Duodenal mucosa (tissue), 2 donors: ENCODE data around the gene DHRS4.
A peak's percentile ranks its signal among the peaks of the same experiment; 100 is the strongest.
"Not testable (repeated sequence)": the region's sequence is repeated elsewhere in the genome, so short reads cannot be mapped to it uniquely, and the experiment has no call there.

Source experiments
- H3K27ac ChIP-seq: one replicate; pipeline ENCODE4 v1.7.0; 2013; ENCODE audit warnings: low read depth, low read length
- H3K27me3 ChIP-seq, 2 donors: one replicate each; pipeline ENCODE4 v1.7.0; 2013; ENCODE audit warnings: low read length in 2 of 2, control low read depth in 1 of 2; ENCODE audit not compliant: insufficient read depth in 2 of 2, control insufficient read depth in 1 of 2
- H3K36me3 ChIP-seq, 2 donors: one replicate each; pipeline ENCODE4 v1.7.0; 2013; ENCODE audit warnings: low read length in 2 of 2, control low read depth in 1 of 2; ENCODE audit not compliant: insufficient read depth in 2 of 2, control insufficient read depth in 1 of 2
- H3K4me1 ChIP-seq, 2 donors: one replicate each; pipeline ENCODE4 v1.7.0; 2013; ENCODE audit warnings: low read length in 2 of 2, control low read depth in 1 of 2; ENCODE audit not compliant: insufficient read depth in 2 of 2, control insufficient read depth in 1 of 2
- H3K4me3 ChIP-seq, 2 donors: one replicate each; pipeline ENCODE4 v1.7.0; 2013; ENCODE audit warnings: low read length in 2 of 2, low read depth in 1 of 2
- H3K9ac ChIP-seq, 2 donors: one replicate each; pipeline ENCODE4 v1.7.0; 2013; ENCODE audit warnings: low read length in 2 of 2, low read depth in 1 of 2
- H3K9me3 ChIP-seq, 2 donors: one replicate each; pipeline ENCODE4 v1.7.0; 2013; ENCODE audit warnings: low read length in 2 of 2, control low read depth in 1 of 2; ENCODE audit not compliant: control insufficient read depth in 1 of 2

Gene DHRS4

GRCh38 chr14:23981951-23982813, 28.6 kb downstream of the DHRS4 start:
- not testable (repeated sequence) for H3K4me1 ChIP-seq, H3K27ac ChIP-seq, H3K9me3 ChIP-seq, H3K36me3 ChIP-seq, H3K9ac ChIP-seq, H3K27me3 ChIP-seq, H3K4me3 ChIP-seq

GRCh38 chr14:23984891-23985602, 31.5 kb downstream of the DHRS4 start:
- H3K27me3 ChIP-seq = no peaks in the 10 kb centered on the region
- no peak overlapping the region for H3K4me3 ChIP-seq
- no peaks in the 10 kb centered on the region for H3K36me3 ChIP-seq
- no peaks in the 10 kb centered on the region for H3K9me3 ChIP-seq
- H3K27ac ChIP-seq = no peak overlapping the region
- H3K9ac ChIP-seq = no peak overlapping the region
- H3K4me1 ChIP-seq = peaks cover 4 to 22% of the 10 kb centered on the region in 2 donors

GRCh38 chr14:23988223-23988606, 34.6 kb downstream of the DHRS4 start:
- not testable (repeated sequence) for H3K27ac ChIP-seq, H3K27me3 ChIP-seq, H3K9me3 ChIP-seq, H3K9ac ChIP-seq, H3K36me3 ChIP-seq
- Histone ChIP-seq H3K4me3 (peak overlapping the region in 1 of 2 donors; percentile 45), H3K4me1 (peaks cover 4 to 22% of the 10 kb centered on the region in 2 donors)

GRCh38 chr14:23988607-23989363, 35.2 kb downstream of the DHRS4 start, which contains the start of gene DHRS4L2:
DHRS4L2 (plus strand) TSS chr14:23988929; CDS start chr14:23988948, 19 bp downstream.
- Histone ChIP-seq H3K9ac (peak within 1 kb of the TSS; percentile 37 to 74), H3K4me1 (peaks cover 4 to 22% of the 10 kb centered on the region in 2 donors), H3K4me3 (peak within 1 kb of the TSS; percentile 50 to 74), H3K27ac (peak within 1 kb of the TSS; percentile 20)
- not testable (repeated sequence) for H3K9me3 ChIP-seq, H3K27me3 ChIP-seq, H3K36me3 ChIP-seq

GRCh38 chr14:23989734-23990445, 36.3 kb downstream of the DHRS4 start:
- not testable (repeated sequence) for H3K36me3 ChIP-seq, H3K9me3 ChIP-seq, H3K27ac ChIP-seq, H3K27me3 ChIP-seq
- peaks cover 4 to 22% of the 10 kb centered on the region in 2 donors for H3K4me1 ChIP-seq
- peak overlapping the region in 1 of 2 donors; percentile 74 for H3K9ac ChIP-seq
- H3K4me3 ChIP-seq = peak overlapping the region in 1 of 2 donors; percentile 74

GRCh38 chr14:23990961-23991360, 37.4 kb downstream of the DHRS4 start:
- H3K4me3 ChIP-seq, H3K9ac ChIP-seq, H3K27ac ChIP-seq, H3K36me3 ChIP-seq, H3K9me3 ChIP-seq, H3K27me3 ChIP-seq: not testable (repeated sequence)
- peaks cover 4 to 17% of the 10 kb centered on the region in 2 donors for H3K4me1 ChIP-seq

- not testable (repeated sequence) for H3K9me3 ChIP-seq, H3K27ac ChIP-seq, H3K9ac ChIP-seq, H3K27me3 ChIP-seq, H3K36me3 ChIP-seq, H3K4me3 ChIP-seq
- peaks cover 4 to 16% of the 10 kb centered on the region in 2 donors for H3K4me1 ChIP-seq
These were observed 39.5 kb downstream of the DHRS4 start for GRCh38 chr14:23993042-23993441.

GRCh38 chr14:23996009-23996408, 42.4 kb downstream of the DHRS4 start:
- H3K36me3 ChIP-seq, H3K4me1 ChIP-seq, H3K9ac ChIP-seq, H3K27me3 ChIP-seq, H3K27ac ChIP-seq, H3K4me3 ChIP-seq, H3K9me3 ChIP-seq: not testable (repeated sequence)

- not testable (repeated sequence) for H3K9ac ChIP-seq, H3K9me3 ChIP-seq, H3K36me3 ChIP-seq, H3K4me3 ChIP-seq, H3K4me1 ChIP-seq, H3K27ac ChIP-seq, H3K27me3 ChIP-seq
These were observed 43.3 kb downstream of the DHRS4 start for GRCh38 chr14:23996825-23997224.
